ENCODE results near the gene RPTOR. TPM values are rescaled to one million over a fixed set of nuclear protein-coding genes. Genes with fewer than 3 reads are reported as not detected.

The RPTOR gene
- polyA plus RNA-seq, 1 donor from 2014 or later: 8.0 TPM

GRCh38 chr17:80546267-80546666 is 1.6 kb downstream of the RPTOR start:
- no peaks in the 10 kb centered on the region for H3K9me2 ChIP-seq (ENCODE audit: insufficient read depth, low read length)
- H3K79me2 ChIP-seq (replicated peaks; ENCODE audit: insufficient read depth, low read length): peaks cover 39% of the 10 kb centered on the region
- peak overlapping the region; percentile 88 for H3K4me2 ChIP-seq (ENCODE audit: low read length)
- no peaks in the 10 kb centered on the region for H4K20me1 ChIP-seq (ENCODE audit: insufficient read depth)
- H3K36me3 ChIP-seq (ENCODE audit: insufficient read depth, low read length): no peaks in the 10 kb centered on the region
- H3K27ac ChIP-seq (ENCODE audit: low read length): no peak overlapping the region
- TF ChIP-seq CTCF (IDR thresholded peaks at IDR 0.05; ENCODE audit: poor library complexity, severe bottlenecking): no peak
- no peak for TF ChIP-seq EP300 (conservative IDR thresholded peaks at IDR 0.05; ENCODE audit: poor library complexity, severe bottlenecking)
- TF ChIP-seq TAF1 (IDR thresholded peaks at IDR 0.05; ENCODE audit: low read depth): no peak
- TF ChIP-seq MXI1 (conservative IDR thresholded peaks at IDR 0.05; ENCODE audit: poor library complexity, severe bottlenecking): no peak
- no peak for TF ChIP-seq SMC3 (conservative IDR thresholded peaks at IDR 0.05; ENCODE audit: poor library complexity)
- no peak for TF ChIP-seq RAD21 (conservative IDR thresholded peaks at IDR 0.05)
- TF ChIP-seq EZH2 (IDR thresholded peaks at IDR 0.05; ENCODE audit: borderline replicate concordance, insufficient read depth, low read length, poor library complexity, severe bottlenecking): no peak
- TF ChIP-seq REST (IDR thresholded peaks at IDR 0.05; ENCODE audit: borderline replicate concordance): no peak
- no peak for TF ChIP-seq POLR2AphosphoS5 (IDR thresholded peaks at IDR 0.05)
- peak overlapping the region; percentile 87 for H3K4me3 ChIP-seq (ENCODE audit: low read length)
- H3K9me3 ChIP-seq (ENCODE audit: low read length): no peaks in the 10 kb centered on the region
- H3K9ac ChIP-seq (ENCODE audit: low read length): no peak overlapping the region
- H2AFZ ChIP-seq (ENCODE audit: low read depth, low read length): no peak overlapping the region
- H3F3A ChIP-seq (ENCODE audit: insufficient read depth, low read length, poor library complexity, severe bottlenecking): no peaks in the 10 kb centered on the region
- no peaks in the 10 kb centered on the region for H3K27me3 ChIP-seq (ENCODE audit: insufficient read depth, low read depth, low read length)

- Histone ChIP-seq H3K4me3 (ENCODE audit: low read length) (no peak overlapping the region), H3K36me3 (ENCODE audit: insufficient read depth, low read length) (no peaks in the 10 kb centered on the region), H3K4me2 (ENCODE audit: low read length) (no peak overlapping the region), H3K9me3 (ENCODE audit: low read length) (no peaks in the 10 kb centered on the region), H3K9ac (ENCODE audit: low read length) (no peak overlapping the region), H3K27ac (ENCODE audit: low read length) (no peak overlapping the region), H2AFZ (ENCODE audit: low read depth, low read length) (no peak overlapping the region), H3K27me3 (ENCODE audit: insufficient read depth, low read depth, low read length) (no peaks in the 10 kb centered on the region), H4K20me1 (ENCODE audit: insufficient read depth) (no peaks in the 10 kb centered on the region), H3K79me2 (replicated peaks; ENCODE audit: insufficient read depth, low read length) (peaks cover 18% of the 10 kb centered on the region), H3F3A (ENCODE audit: insufficient read depth, low read length, poor library complexity, severe bottlenecking) (no peaks in the 10 kb centered on the region), H3K9me2 (ENCODE audit: insufficient read depth, low read length) (no peaks in the 10 kb centered on the region)
- TF ChIP-seq POLR2AphosphoS5 (IDR thresholded peaks at IDR 0.05) (no peak), EZH2 (IDR thresholded peaks at IDR 0.05; ENCODE audit: borderline replicate concordance, insufficient read depth, low read length, poor library complexity, severe bottlenecking) (no peak), REST (IDR thresholded peaks at IDR 0.05; ENCODE audit: borderline replicate concordance) (no peak), EP300 (conservative IDR thresholded peaks at IDR 0.05; ENCODE audit: poor library complexity, severe bottlenecking) (no peak), MXI1 (conservative IDR thresholded peaks at IDR 0.05; ENCODE audit: poor library complexity, severe bottlenecking) (no peak), CTCF (IDR thresholded peaks at IDR 0.05; ENCODE audit: poor library complexity, severe bottlenecking) (no peak), RAD21 (conservative IDR thresholded peaks at IDR 0.05) (no peak), TAF1 (IDR thresholded peaks at IDR 0.05; ENCODE audit: low read depth) (no peak), SMC3 (conservative IDR thresholded peaks at IDR 0.05; ENCODE audit: poor library complexity) (no peak)
Observed at GRCh38 chr17:80552523-80552922, 7.9 kb downstream of the RPTOR start.
